Fibroblast of skin of scalp (primary cell): ENCODE measurements around the gene CORO1A.
"Not testable (repeated sequence)": the region's sequence is repeated elsewhere in the genome, so short reads cannot be mapped to it uniquely, and the experiment has no call there.

ENCODE experiments used
- DNase-seq: peaks from one replicate; pipeline ENCODE4 v3.0.0-alpha.2; 2013

The CORO1A gene

DNA sequence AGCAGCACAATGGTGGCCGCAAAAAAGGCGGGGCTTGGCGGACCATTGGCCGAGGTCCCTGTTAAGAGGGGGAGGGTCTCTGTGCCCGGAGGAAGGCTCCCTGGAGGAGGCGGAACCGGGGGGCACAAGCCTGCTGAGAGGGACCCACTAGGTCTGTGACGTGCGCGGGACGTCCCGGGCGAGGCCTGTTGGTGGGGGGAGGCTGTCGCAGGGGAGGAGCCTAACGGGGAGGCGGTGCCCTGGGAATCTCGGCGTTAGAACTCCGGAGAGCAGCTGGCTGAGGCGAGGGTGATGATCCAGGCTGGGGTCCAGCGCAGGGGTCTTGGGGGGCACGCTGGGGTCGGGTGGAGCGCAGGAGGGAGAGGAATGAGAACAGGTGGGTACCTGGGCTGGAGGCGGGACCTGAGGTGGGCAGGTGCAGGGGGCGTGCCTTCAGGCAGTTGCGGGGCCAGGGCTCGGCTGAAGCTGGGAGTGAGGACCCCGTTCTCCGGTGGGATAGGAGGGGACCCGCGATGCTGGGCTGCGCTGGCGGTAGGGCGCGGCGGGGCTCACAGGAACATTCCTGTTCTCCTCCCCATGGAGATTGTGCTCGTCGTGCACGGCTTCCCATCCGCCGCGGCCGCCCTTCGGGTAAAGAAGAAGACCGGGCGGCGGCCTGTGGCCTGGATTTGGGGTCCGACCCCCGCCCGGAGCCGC, 22.3 kb downstream of the CORO1A start:
- not testable (repeated sequence) for DNase-seq

DNA sequence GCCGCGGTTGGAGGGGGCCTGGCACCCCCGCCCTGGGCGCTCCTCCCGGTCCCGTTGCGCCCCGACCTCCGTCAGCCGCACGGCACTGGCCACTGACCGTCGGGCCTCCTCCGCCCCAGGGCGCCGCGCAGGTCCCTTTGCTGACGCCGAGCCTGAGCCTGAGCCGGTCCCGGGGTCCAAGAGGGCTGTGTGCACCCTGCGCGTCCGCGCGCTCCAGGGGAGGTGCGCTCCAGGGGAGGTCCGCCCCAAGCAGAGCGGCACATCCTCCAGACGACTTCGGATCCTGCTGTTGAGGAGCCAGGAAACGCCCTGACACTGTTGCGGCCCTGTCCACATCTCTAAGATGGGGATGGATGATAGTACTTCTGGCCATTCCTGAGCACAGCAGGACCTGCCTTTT, 22.9 kb downstream of the CORO1A start:
- DNase-seq = not testable (repeated sequence)

DNA sequence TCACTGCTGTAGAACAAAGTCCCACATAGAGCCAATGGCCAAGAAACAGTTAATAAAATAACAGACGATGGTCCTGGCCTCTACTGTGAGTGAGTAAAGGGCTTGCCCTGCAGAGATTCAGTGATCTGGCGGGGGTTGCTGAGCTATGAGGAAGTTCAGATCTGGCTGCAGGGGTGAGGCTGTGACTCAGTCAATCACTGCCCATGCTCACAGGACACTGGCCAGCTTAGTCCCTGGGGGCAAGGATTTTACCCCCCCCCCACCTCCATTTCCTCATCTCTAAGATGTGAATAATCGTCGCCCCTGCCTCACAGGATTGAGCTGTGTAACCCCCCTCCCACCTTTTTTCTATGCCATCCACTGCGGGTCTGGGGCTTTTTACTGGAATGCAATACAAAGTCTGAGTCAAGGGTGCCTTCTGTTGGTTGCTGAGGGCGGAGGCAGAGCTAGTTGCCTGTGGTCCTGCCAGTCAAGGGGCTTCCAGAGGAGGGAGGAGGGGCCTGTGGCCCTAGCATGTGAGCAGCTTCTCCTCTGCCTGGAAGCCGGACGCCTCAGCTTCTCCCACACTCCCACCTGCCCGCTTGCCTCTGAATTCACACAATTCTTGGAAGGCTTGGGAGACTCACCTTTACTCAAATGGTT, 23.8 kb downstream of the CORO1A start:
- DNase-seq = not testable (repeated sequence)

DNA sequence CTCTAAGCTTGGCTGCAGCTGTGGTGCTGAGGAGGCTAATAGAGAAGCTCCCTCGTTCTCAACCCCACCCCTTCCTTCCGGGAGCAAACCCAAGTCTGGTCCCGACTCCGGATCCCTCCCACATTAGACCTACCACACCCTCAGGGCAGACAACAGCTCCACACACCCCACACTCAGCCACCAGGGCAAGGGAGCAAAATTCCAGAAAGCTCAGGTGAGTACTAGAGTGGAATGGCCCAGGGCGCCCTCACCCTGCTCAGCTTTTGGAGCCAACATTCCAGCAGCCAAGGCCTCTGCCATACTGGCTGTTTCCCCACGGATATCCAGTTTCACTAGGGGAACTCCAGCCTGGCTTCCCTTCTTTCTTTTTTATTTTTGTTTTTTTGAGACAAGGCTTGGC, 25.6 kb downstream of the CORO1A start:
- not testable (repeated sequence) for DNase-seq

DNA sequence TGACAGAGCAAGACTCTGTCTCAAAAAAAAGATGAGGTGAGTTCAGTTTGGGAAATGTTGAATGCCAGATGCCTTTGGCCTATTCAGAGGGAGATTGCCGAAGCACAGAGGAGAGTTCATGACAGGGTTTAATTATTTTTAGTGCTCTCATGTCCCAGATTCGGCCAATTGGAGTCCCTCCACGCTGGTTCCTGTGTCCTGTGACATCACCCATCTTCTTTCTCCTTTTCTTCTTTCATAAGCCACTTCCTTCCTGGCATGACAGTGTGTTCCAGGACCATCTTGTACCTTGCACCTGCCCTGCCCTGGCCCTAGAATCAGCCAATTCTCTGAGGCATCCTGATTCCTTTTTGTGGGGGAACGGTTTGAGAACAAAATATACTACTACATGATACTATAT, 28.0 kb downstream of the CORO1A start:
- DNase-seq = not testable (repeated sequence)

DNA sequence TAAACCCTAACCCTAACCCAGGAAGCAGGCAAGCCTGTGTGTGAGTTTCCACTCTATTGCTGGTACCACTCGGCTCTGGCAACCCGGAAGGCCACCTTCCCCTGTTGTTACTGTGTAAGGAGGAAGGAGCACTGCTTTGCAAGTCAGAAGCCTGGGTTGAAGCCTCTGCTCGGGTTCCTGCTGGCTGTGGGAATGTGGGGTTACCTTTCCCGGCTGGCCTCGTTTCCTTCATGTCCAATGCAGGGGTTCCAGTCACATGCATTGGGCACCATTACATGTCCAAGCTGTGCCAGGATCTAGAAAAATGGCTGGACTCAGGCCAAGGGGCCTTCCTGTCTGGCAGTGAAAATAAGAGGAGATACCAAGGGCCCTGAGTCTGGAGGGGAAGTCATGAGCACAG, 33.7 kb downstream of the CORO1A start:
- DNase-seq = not testable (repeated sequence)
